Ecto neural progenitor cell (in vitro differentiated cells): Measurements from ENCODE around the gene FGF12.

Experiments used
- DNase-seq: peaks from one replicate; pipeline ENCODE4 v3.0.0-alpha.2; 2018; ENCODE audit warnings: low spot score

The FGF12 gene

DNA sequence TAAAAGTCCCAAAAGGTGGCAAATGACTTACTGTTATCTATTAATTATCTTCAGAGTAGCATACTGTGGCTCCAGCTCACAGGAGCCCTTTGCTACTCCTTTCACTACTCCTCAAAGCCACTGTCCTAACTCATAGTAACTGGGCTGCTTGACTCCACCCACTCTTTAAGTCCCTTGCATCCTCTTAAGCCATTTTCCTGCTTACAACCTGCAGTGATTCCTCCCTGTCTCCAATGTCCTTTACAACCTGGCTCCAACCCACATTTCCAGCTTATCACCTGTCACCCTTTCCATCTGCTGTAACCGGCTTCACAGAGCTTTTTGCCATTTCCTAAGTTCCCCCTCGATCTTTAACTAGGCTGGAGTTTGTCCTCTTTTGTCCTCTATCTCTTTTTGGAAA, 388.1 kb downstream of the FGF12 start:
- no peak for DNase-seq

DNA sequence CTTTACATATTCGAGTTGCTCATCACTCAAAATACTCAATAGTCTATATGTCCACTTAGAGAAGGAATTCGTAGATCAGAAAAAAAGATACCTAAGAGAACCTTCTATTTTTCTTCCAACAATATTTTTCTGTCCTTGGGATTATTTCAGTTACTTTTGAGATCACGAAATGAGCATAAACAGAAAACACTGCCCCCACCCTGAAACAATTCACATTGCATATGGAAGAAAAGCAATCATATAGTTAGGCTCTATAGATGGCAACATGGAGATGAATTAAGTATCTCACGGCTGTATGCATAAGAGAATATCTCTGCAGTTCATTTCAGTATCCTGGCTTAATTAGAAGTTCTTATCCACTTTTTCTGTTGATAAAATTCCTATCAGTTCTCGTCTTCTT, 391.1 kb downstream of the FGF12 start:
- no peak for DNase-seq

DNA sequence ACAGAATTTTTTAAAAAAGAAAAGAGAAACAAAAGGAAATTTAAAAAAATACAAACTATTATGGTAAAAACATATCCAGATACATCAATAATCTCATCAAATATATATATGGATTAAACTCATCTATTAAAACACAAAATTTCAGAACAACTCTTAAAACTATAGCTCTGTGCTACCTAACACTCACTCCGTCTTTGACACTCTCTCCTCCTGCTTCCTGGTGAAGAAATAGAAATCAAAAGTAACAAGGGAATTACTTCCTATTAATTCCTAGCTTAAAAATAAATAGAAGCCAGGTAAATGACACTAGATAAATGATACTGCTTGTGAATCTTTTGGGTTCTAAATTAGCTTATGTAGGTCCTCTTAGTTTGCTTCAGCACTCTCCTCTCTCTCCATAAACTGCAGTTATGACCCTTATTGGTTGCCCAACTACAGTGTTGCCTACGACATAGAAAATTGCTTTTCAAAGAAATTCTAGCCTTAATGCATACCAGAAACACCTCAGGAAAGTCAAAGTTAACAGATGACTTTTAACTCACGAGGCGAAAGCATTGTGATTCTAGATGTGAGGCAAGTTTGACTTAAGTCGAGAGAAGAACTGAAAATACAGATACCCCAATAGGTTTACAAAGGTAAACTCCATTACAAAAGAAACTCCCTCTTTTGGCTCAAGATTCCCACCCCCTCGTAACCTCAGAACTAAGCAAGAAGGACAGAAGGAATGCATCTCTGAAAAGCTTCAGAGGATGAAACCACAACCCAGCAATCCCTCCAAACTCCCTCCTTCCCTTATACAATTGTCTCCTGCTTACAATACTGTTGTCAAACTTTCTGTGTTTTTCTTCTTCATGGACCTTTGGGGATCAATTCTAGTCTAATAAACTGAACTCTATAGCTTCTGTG, 394.7 kb downstream of the FGF12 start:
- DNase-seq = no peak

DNA sequence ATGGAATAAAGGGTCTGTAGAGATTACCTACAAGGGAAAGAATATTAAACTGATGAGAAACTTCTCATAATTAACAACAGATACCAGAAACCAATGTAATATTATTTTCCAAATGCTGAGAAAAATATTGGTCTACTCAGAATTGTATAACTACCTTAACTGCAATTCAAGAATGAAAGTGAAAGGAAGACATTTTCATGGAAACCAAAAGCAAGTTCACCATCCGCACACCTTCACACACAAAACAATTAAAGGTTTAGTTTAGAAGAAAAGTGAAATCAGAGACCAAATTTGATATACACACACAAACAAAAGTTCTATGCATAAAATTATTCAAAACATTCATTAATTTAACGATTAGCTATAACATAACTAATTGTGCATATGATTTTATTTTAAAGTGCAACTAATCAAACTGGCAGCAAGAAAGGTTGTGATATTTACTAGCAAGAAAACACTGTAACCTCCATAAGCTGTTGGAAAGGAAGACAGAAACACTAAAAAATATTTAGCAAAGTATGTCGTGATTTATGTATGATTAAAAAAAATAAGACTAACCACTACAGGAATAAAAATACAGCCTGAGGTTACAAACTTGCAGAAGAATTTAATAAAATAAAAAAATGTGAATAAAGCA, 395.5 kb downstream of the FGF12 start:
- no peak for DNase-seq

DNA sequence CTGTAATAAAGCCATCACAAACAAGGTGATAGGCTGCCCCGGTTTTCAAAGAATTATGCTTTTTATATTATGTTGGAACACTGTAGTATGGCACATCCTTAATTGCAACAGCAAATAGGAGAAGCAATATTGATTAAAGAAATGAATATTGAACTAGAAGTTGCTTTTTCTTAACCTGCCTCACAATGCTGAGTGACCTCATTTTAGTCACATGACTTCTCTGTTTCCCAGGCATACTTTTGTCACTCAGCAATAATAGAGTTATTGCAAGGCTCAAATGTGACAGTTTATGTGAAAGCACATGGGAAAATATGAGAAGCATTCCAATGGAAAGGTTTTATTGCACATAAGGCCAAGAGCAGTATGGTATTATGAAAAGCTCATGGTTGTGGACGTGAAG, 400.7 kb downstream of the FGF12 start:
- no peak for DNase-seq

DNA sequence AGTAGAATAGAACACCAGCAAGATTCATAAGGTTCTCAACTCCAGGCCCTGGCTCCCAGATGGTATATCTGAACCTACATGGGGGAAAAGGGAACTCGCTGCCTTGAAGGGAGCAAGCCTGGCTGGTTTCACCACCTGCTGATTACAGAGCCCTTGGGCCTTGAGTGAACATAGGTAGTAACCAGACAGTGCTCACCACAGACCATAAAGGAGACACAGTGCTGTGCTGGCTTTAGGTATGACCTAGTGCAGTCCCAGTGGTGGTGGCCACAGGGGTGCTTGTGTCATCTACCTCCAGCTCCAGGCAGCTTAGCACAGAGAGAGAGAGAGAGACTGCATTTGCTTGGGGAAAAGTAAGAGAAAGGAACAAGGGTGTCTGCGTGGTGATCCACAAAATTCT, 409.8 kb downstream of the FGF12 start:
- no peak for DNase-seq

DNA sequence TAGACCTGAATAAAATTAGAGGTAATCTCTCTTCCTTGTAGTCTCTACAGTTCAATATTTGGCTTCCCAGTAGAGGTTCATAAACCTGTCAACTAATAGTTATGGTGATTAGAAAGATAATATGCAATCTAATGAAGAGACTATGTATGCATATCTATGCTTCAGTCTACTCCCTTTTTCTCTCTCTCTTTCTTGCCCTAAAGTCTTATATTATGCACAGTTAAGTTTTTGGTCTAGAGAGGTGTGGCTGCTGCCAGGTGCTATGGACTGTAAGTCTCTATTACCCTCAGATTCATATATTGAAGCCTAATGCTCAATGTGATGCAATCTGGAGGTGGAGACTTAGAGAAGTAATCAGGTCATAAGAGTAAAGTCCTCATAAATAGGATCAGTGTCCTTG, 413.7 kb downstream of the FGF12 start:
- no peak for DNase-seq

- DNase-seq = no peak
These were observed 419.7 kb downstream of the FGF12 start for GRCh38 chr3:192307631-192308030.

GRCh38 chr3:192303235-192303634, 424.1 kb downstream of the FGF12 start:
- no peak for DNase-seq

DNA sequence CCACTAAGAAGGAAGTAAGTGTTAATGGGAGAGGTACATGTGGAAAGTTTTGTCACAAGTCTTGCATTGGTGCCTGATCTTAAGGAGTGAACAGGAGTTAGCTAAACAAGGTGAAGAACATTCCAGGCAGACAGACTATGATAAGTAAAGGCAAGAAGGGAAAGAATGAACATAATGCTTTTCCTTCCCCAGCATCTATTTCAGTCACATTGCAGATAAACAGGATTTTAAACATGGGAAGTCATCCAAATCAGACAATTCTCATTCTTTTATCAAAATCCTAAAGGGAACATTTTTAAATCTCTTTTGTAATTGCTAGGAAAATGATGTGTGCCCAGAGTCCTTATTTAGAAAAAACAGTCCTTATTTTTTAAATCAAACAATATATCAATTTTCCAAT, 424.6 kb downstream of the FGF12 start:
- DNase-seq = no peak

- no peak for DNase-seq
These were observed 427.4 kb downstream of the FGF12 start for GRCh38 chr3:192299921-192300320.

DNA sequence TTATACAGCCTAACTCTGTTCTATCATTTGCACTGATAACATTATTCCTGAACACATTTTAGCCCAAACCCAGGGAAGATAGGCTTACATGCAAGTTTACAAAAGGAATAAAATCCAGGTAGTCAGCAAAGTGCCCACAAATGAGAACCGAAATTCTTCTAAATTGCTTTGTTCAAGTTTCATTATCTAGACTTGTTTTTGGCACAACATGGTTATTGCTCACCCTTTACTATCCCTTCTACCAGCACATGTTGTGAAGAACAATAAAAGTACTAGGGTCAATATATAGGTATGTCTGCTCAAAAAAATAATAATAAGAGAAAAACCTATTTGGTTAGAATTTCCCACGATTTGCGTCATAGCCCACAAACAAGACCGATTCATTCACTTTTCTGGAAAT, 430.5 kb downstream of the FGF12 start:
- no peak for DNase-seq

DNA sequence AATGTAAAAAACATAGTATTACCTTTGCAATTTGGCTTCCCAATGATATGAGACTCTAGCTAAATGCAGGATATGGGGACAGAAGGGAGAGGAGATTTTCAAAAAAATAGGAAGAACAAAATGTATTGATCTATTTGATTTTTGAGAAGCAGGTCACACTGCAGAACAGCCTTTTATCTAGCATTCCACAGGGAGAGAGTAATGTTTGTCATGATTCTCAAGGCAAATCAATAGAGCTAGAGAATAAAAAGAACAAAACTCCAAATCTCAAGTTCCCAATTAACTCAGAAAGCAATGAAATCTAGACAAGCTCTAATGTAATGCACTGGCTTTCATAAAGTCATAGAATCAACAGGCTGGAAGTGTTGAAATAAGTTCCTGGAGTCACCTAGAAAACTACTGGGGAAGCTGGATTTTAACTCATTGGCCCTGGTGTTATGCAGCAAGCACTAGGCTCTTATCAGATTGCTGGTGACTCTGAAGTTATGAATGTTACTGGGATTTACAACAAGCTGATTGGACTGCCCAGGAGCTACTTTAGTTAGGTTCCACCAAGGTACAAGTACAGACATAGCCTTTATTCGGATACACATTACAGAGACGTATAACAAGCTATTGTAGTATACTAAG, 442.8 kb downstream of the FGF12 start:
- no peak for DNase-seq

- no peak for DNase-seq
These were observed 446.0 kb downstream of the FGF12 start for GRCh38 chr3:192281207-192281880.

DNA sequence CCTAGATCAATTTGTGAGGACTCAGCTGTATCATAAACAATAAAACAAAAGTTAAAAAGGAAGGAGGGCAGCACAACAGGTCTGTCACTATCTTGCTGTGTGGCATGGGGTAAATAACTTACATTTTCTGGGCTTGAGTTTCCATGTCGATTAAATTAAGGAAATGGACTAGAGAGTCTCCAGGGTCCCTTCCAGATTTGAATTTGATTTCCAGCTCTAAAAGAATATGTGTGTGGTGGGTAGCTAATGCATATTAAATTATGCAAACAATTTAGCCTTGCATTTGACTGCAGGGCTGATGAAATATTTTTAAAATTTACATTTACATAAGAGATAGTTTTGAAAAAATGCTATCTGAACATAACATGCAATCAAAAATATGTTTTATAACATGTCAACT, 447.7 kb downstream of the FGF12 start:
- no peak for DNase-seq

DNA sequence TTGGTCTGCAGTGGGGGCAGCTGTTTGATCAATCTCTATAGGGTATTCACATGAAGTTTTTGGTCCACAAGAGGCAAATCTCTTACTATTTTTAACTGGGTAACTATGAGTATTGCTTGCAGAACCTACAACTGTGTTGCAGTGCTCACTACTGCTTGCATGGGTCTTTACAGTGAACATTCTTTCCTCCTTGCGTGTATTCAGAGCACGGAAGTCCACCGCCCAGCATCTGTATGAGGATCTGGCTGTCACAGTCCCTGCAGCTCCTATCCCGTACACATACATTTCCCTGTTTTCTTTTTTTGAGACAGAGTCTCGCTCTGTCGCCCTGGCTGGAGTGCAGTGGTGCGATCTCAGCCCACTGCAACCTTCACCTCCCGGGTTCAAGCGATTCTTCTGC, 449.9 kb downstream of the FGF12 start:
- DNase-seq = no peak

GRCh38 chr3:192275741-192276355, 451.5 kb downstream of the FGF12 start:
- DNase-seq = no peak

DNA sequence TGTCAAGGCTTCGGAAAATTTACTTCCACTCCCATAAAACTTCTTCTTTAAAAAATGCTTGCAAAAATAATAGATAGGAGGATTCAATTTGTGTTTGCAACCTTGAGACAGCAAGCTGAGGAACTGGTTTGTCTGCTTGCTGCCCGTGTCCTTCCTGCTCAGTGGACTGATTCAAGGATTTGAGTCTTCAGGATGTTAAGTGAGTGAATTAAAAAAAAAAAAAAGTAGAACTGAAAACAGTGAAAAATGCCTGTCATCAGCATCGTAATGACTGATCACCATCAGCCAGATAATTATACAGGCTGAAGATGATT, 453.7 kb downstream of the FGF12 start:
- DNase-seq = no peak

GRCh38 chr3:192273001-192273696, 454.2 kb downstream of the FGF12 start:
- DNase-seq = no peak

GRCh38 chr3:192262001-192262400, 465.3 kb downstream of the FGF12 start:
- DNase-seq = no peak

- DNase-seq = no peak
These were observed 466.2 kb downstream of the FGF12 start for GRCh38 chr3:192261135-192261534.
